NCI-H128 (cell line): ENCODE data around the gene ITPRIPL1.
A peak's percentile ranks its signal among the peaks of the same experiment; 100 is the strongest.
"Not testable (repeated sequence)": the region's sequence is repeated elsewhere in the genome, so short reads cannot be mapped to it uniquely, and the experiment has no call there.

Experiments
- DNase-seq: peaks from one replicate; lab custom pipeline; 2025; ENCODE audit not compliant: unreplicated experiment; lab: John Stamatoyannopoulos, UW

ITPRIPL1 gene

GRCh38 chr2:96325041-96325883 is at the start of gene ITPRIPL1:
ITPRIPL1 (plus strand) TSS chr2:96325317; CDS start chr2:96325840, 523 bp downstream.
- DNase-seq, result no peak

- DNase-seq, result no peak
Observed at GRCh38 chr2:96276787-96277499, 48.2 kb upstream of the ITPRIPL1 start.

GRCh38 chr2:96287273-96287856 is 37.8 kb upstream of the ITPRIPL1 start:
- DNase-seq, result no peak

GRCh38 chr2:96291751-96292150 is 33.4 kb upstream of the ITPRIPL1 start:
- no peak for DNase-seq

GRCh38 chr2:96294271-96294670 is 30.8 kb upstream of the ITPRIPL1 start:
- not testable (repeated sequence) for DNase-seq

- no peak for DNase-seq
Observed at GRCh38 chr2:96296925-96297324, 28.2 kb upstream of the ITPRIPL1 start.

- no peak for DNase-seq
Observed at GRCh38 chr2:96301865-96302264, 23.3 kb upstream of the ITPRIPL1 start.

- no peak for DNase-seq
Observed at GRCh38 chr2:96304606-96305005, 20.5 kb upstream of the ITPRIPL1 start.

GRCh38 chr2:96305091-96305978 is 19.8 kb upstream of the ITPRIPL1 start, which contains the start of gene SNRNP200:
SNRNP200 (minus strand) TSS chr2:96305546; CDS start chr2:96305437, 109 bp downstream.
- DNase-seq, result peak; percentile 88

GRCh38 chr2:96305979-96306308 is 19.2 kb upstream of the ITPRIPL1 start:
- DNase-seq, result no peak

GRCh38 chr2:96306370-96306769 is 18.7 kb upstream of the ITPRIPL1 start:
- no peak for DNase-seq

GRCh38 chr2:96308248-96308647 is 16.9 kb upstream of the ITPRIPL1 start:
- no peak for DNase-seq

- no peak for DNase-seq
Observed at GRCh38 chr2:96315005-96315399, 10.1 kb upstream of the ITPRIPL1 start.

GRCh38 chr2:96315400-96316071 is 9.6 kb upstream of the ITPRIPL1 start:
- no peak for DNase-seq

- no peak for DNase-seq
Observed at GRCh38 chr2:96316999-96317398, 8.1 kb upstream of the ITPRIPL1 start.

GRCh38 chr2:96317584-96317997 is 7.5 kb upstream of the ITPRIPL1 start:
- DNase-seq, result no peak

GRCh38 chr2:96318723-96319122 is 6.4 kb upstream of the ITPRIPL1 start:
- DNase-seq, result no peak

GRCh38 chr2:96319396-96319795 is 5.7 kb upstream of the ITPRIPL1 start:
- no peak for DNase-seq

- no peak for DNase-seq
Observed at GRCh38 chr2:96320326-96320725, 4.8 kb upstream of the ITPRIPL1 start.
